H1 (cell line): Measurements from ENCODE around the gene THAP11. TPM values are rescaled to one million over a fixed set of nuclear protein-coding genes. Genes with fewer than 3 reads are reported as not detected.

Experiments used
- CTCF ChIA-PET: fragments of 300-600 bp; sonication (Branson Sonifier 250); formaldehyde crosslinking; loops from one replicate; lab custom pipeline; 2021; ENCODE audit not compliant: partially characterized antibody; lab: Charles Lee
- POLR2A ChIA-PET: fragments of 300-600 bp; sonication (Branson Sonifier 250); formaldehyde crosslinking; loops from one replicate; lab custom pipeline; 2021; ENCODE audit warnings: inconsistent platforms; ENCODE audit not compliant: partially characterized antibody; lab: Charles Lee
- DNase-seq, 2 experiments: peaks; one replicate each; pipeline versions ENCODE4 v3.0.0 to v3.0.0-alpha.2; 2010 to 2022; ENCODE audit warnings: low spot score in 2 of 2, low read depth in 1 of 2, mixed read lengths in 1 of 2
- FAIRE-seq: peaks from 2 replicates; lab custom pipeline; 2011; peaks lifted over from hg19 to GRCh38; lab: Jason Lieb, UNC
- H2AFZ ChIP-seq: 2 replicates; pipeline ENCODE4 v1.8.1; 2012; ENCODE audit warnings: low read length, inconsistent platforms
- H2AK5ac ChIP-seq: 2 replicates; pipeline ENCODE4 v1.6.1; 2013; ENCODE audit warnings: low read depth, low read length
- H2BK120ac ChIP-seq: replicated peaks from 2 replicates; pipeline ENCODE3; 2013; ENCODE audit warnings: low read depth, low read length, inconsistent platforms
- H2BK12ac ChIP-seq: 2 replicates; pipeline ENCODE4 v1.6.1; 2013; ENCODE audit warnings: low read depth, low read length
- H2BK15ac ChIP-seq: 2 replicates; pipeline ENCODE4 v1.6.1; 2013; ENCODE audit warnings: low read length
- H2BK20ac ChIP-seq: 2 replicates; pipeline ENCODE4 v1.6.1; 2013; ENCODE audit warnings: low read length
- H2BK5ac ChIP-seq: 2 replicates; pipeline ENCODE4 v1.6.1; 2013; ENCODE audit warnings: low read depth, low read length
- H3K14ac ChIP-seq: 2 replicates; pipeline ENCODE4 v1.6.1; 2013; ENCODE audit warnings: inconsistent platforms; ENCODE audit not compliant: insufficient read length
- H3K18ac ChIP-seq: 2 replicates; pipeline ENCODE4 v1.6.1; 2013; ENCODE audit warnings: low read length; ENCODE audit errors: extremely low read depth
- H3K23ac ChIP-seq: 2 replicates; pipeline ENCODE4 v1.6.1; 2013; ENCODE audit warnings: inconsistent platforms; ENCODE audit not compliant: insufficient read length
- H3K23me2 ChIP-seq: 2 replicates; pipeline ENCODE4 v1.6.1; 2013; ENCODE audit warnings: low read depth, low read length
- H3K27ac ChIP-seq: 2 replicates; pipeline ENCODE4 v1.6.1; 2011; ENCODE audit warnings: low read depth, low read length, inconsistent platforms
- H3K27me3 ChIP-seq, 4 experiments: replicated peaks in 1 of 4; 1 replicate in 1 of 4; 2 replicates in 3 of 4; pipeline versions ENCODE4 v1.6.1 to v1.8.1; 2011 to 2013; ENCODE audit warnings: low read length in 3 of 4, mild to moderate bottlenecking in 3 of 4, inconsistent platforms in 2 of 4, mixed read lengths in 2 of 4, moderate library complexity in 1 of 4; ENCODE audit not compliant: control insufficient read depth in 3 of 4, insufficient read depth in 3 of 4; ENCODE audit errors: extremely low read depth in 1 of 4
- H3K36me3 ChIP-seq, 4 experiments: 2 replicates each; pipeline versions ENCODE4 v1.6.1 to v1.8.1; 2011 to 2013; ENCODE audit warnings: mild to moderate bottlenecking in 4 of 4, low read length in 3 of 4, moderate library complexity in 2 of 4, control low read depth in 1 of 4, inconsistent platforms in 1 of 4; ENCODE audit not compliant: insufficient read depth in 4 of 4, control insufficient read depth in 2 of 4
- H3K4ac ChIP-seq: replicated peaks from 2 replicates; pipeline ENCODE3; 2013; ENCODE audit warnings: low read length, low read depth, mixed read lengths, inconsistent platforms; ENCODE audit not compliant: insufficient read length
- H3K4me1 ChIP-seq, 4 experiments: replicated peaks in 1 of 4; 1 replicate in 1 of 4; 2 replicates in 3 of 4; pipeline versions ENCODE4 v1.6.1 to v1.8.1; 2011 to 2013; ENCODE audit warnings: low read length in 3 of 4, inconsistent platforms in 2 of 4, mixed read lengths in 1 of 4; ENCODE audit not compliant: insufficient read depth in 4 of 4, control insufficient read depth in 3 of 4
- H3K4me2 ChIP-seq, 2 experiments: 2 replicates each; pipeline versions ENCODE4 v1.6.1 to v1.8.1; 2011 to 2013; ENCODE audit warnings: low read depth in 2 of 2, low read length in 2 of 2, control low read depth in 1 of 2, inconsistent platforms in 1 of 2, mild to moderate bottlenecking in 1 of 2; ENCODE audit not compliant: insufficient read depth in 1 of 2
- H3K4me3 ChIP-seq, 4 experiments: fragments of 200-600, 300-600 bp in 1 of 4; sonication (generic), shearing (Covaris generic), sonication (Bioruptor Twin) in 1 of 4; 2 replicates each; pipeline versions ENCODE4 v1.5.1 to v1.8.1; 2011 to 2016; ENCODE audit warnings: low read length in 4 of 4, low read depth in 3 of 4, control low read depth in 2 of 4, inconsistent platforms in 2 of 4, mild to moderate bottlenecking in 2 of 4, mixed read lengths in 1 of 4, moderate library complexity in 1 of 4; ENCODE audit not compliant: insufficient read depth in 2 of 4; ENCODE audit errors: extremely low read depth in 1 of 4
- H3K56ac ChIP-seq: replicated peaks from 2 replicates; pipeline ENCODE3; 2013; ENCODE audit warnings: low read depth, mild to moderate bottlenecking, mixed read lengths, low read length, inconsistent platforms; ENCODE audit not compliant: insufficient read length
- H3K79me1 ChIP-seq: 2 replicates; pipeline ENCODE4 v1.6.1; 2013; ENCODE audit warnings: low read depth, low read length, control low read depth
- H3K79me2 ChIP-seq, 2 experiments: 2 replicates each; pipeline versions ENCODE4 v1.6.1 to v1.8.1; 2012 to 2013; ENCODE audit warnings: low read length in 2 of 2, mild to moderate bottlenecking in 2 of 2, inconsistent platforms in 1 of 2; ENCODE audit not compliant: insufficient read depth in 2 of 2, control insufficient read depth in 1 of 2
- H3K9ac ChIP-seq, 4 experiments: replicated peaks in 1 of 4; 1 replicate in 1 of 4; 2 replicates in 3 of 4; pipeline versions ENCODE4 v1.6.1 to v1.8.1; 2011 to 2013; ENCODE audit warnings: low read depth in 3 of 4, low read length in 3 of 4, control low read depth in 2 of 4, mild to moderate bottlenecking in 2 of 4, moderate library complexity in 2 of 4, inconsistent platforms in 1 of 4; ENCODE audit errors: extremely low read depth in 1 of 4
- H3K9me3 ChIP-seq, 2 experiments: 2 replicates each; pipeline versions ENCODE4 v1.6.1 to v1.8.1; 2012 to 2013; ENCODE audit warnings: mild to moderate bottlenecking in 2 of 2, moderate library complexity in 2 of 2, control low read depth in 1 of 2, inconsistent platforms in 1 of 2, low read depth in 1 of 2, low read length in 1 of 2, mixed read lengths in 1 of 2; ENCODE audit not compliant: insufficient read depth in 2 of 2
- H4K20me1 ChIP-seq, 2 experiments: replicated peaks in 1 of 2; 2 replicates each; pipeline versions ENCODE3 to v1.8.1; 2011 to 2013; ENCODE audit warnings: inconsistent platforms in 2 of 2, low read length in 2 of 2, mild to moderate bottlenecking in 1 of 2; ENCODE audit not compliant: insufficient read depth in 2 of 2, control insufficient read depth in 1 of 2
- H4K5ac ChIP-seq: 2 replicates; pipeline ENCODE4 v1.6.1; 2013; ENCODE audit warnings: low read length, low read depth, mixed read lengths, inconsistent platforms; ENCODE audit not compliant: insufficient read length
- H4K8ac ChIP-seq: 2 replicates; pipeline ENCODE4 v1.8.0; 2013; ENCODE audit warnings: mild to moderate bottlenecking, moderate library complexity, low read length, inconsistent platforms; ENCODE audit not compliant: insufficient read depth; ENCODE audit errors: extremely low read depth
- H4K91ac ChIP-seq: replicated peaks from 2 replicates; pipeline ENCODE3; 2013; ENCODE audit warnings: low read length, mixed read lengths, inconsistent platforms; ENCODE audit not compliant: insufficient read length
- ASH2L ChIP-seq: fragments of 200-600, 300-600 bp; sonication (generic); IDR thresholded peaks from one replicate; pipeline ENCODE4 v1.7.1; 2017; ENCODE audit warnings: low read length
- BRCA1 ChIP-seq: IDR thresholded peaks from 2 replicates; pipeline ENCODE4 v1.6.1; 2012; ENCODE audit warnings: low read depth, low read length, improper control_type of control experiment
- CBX8 ChIP-seq: fragments of 300-800, 300-1000 bp; sonication (generic); IDR thresholded peaks from 2 replicates; pipeline ENCODE4 v1.7.1; 2016; ENCODE audit warnings: low read depth, low read length, borderline replicate concordance
- CEBPB ChIP-seq: IDR thresholded peaks from 2 replicates; pipeline ENCODE4 v1.6.1; 2012; ENCODE audit warnings: low read depth, low read length
- KDM4A ChIP-seq: IDR thresholded peaks from one replicate; pipeline ENCODE4 v1.7.1; 2012; ENCODE audit warnings: low read depth, mild to moderate bottlenecking, moderate library complexity, low read length, inconsistent platforms; ENCODE audit not compliant: severe bottlenecking
- MAFK ChIP-seq: IDR thresholded peaks from 2 replicates; pipeline ENCODE4 v1.6.1; 2012; ENCODE audit warnings: low read depth, mild to moderate bottlenecking, improper control_type of control experiment, low read length
- NANOG ChIP-seq: IDR thresholded peaks from 2 replicates; pipeline ENCODE4 v1.6.1; 2011; ENCODE audit warnings: low read length, low read depth, mild to moderate bottlenecking, inconsistent platforms; ENCODE audit not compliant: insufficient read depth, poor library complexity, severe bottlenecking
- PHF8 ChIP-seq: fragments of 200-600 bp; sonication (generic); conservative IDR thresholded peaks from 2 replicates; pipeline ENCODE4 v1.7.1; 2012; ENCODE audit warnings: low read depth, mild to moderate bottlenecking, inconsistent platforms, low read length, moderate library complexity
- POLR2AphosphoS5 ChIP-seq: IDR thresholded peaks from 2 replicates; pipeline ENCODE4 v1.6.1; 2011; ENCODE audit warnings: low read depth, low read length
- POU5F1 ChIP-seq: IDR thresholded peaks from 2 replicates; pipeline ENCODE4 v1.6.1; 2011; ENCODE audit warnings: low read depth, mild to moderate bottlenecking, low read length, moderate library complexity
- SUZ12 ChIP-seq: fragments of 200-600 bp; sonication (generic); IDR thresholded peaks from 2 replicates; pipeline ENCODE4 v1.6.1; 2012; ENCODE audit warnings: mild to moderate bottlenecking, inconsistent platforms, low read length, moderate library complexity, mixed read lengths
- TAF7 ChIP-seq: optimal IDR thresholded peaks from 2 replicates; pipeline ENCODE3; 2011; ENCODE audit warnings: low read depth, mild to moderate bottlenecking, inconsistent platforms, low read length, moderate library complexity, borderline replicate concordance
- TCF12 ChIP-seq: IDR thresholded peaks from 2 replicates; pipeline ENCODE4 v1.6.1; 2011; ENCODE audit warnings: low read depth, mild to moderate bottlenecking, low read length
- ZNF274 ChIP-seq: IDR thresholded peaks from 2 replicates; pipeline ENCODE4 v1.7.0; 2012; ENCODE audit warnings: low read length, borderline replicate concordance; ENCODE audit errors: extremely low read depth
- WGBS, 2 experiments: shearing (Covaris generic) in 1 of 2; methylation state at CpG; one replicate each; pipeline versions ENCODE4 v1.1.6 to v1.1.7; 2013 to 2015; ENCODE audit warnings: low lambda C conversion rate in 2 of 2, mixed read lengths in 2 of 2, inconsistent platforms in 1 of 2, low coverage in 1 of 2, missing lambda C conversion rate in 1 of 2; ENCODE audit not compliant: insufficient replicate concordance in 2 of 2, insufficient coverage in 1 of 2, insufficient read length in 1 of 2; ENCODE audit errors: extremely low coverage in 1 of 2, missing lambda C conversion rate in 1 of 2; 5-methylcytosine and 5-hydroxymethylcytosine counted together
- polyA plus RNA-seq, 7 experiments: library from polyadenylated mRNA; depleted of rRNA in 3 of 7; stranded (reverse) in 5 of 7; unstranded in 2 of 7; fragments of >200 nt in 5 of 7; fragments of 200-250 nt in 2 of 7; gene quantifications; 1 replicate in 5 of 7; 2 replicates in 1 of 7; 4 replicates in 1 of 7; pipeline versions ENCODE4 v1.2.1 to v1.2.3, GENCODE V29; 2011 to 2013; ENCODE audit warnings: missing spikeins in 2 of 7, mixed read lengths in 2 of 7
- total RNA-seq: library from RNA; stranded (reverse); fragmentation: NEBNext Ultra II Directional; extraction: Animal tissue kit (Norgen Biotek cat#: 25700); gene quantifications from 2 replicates; pipeline ENCODE4 v1.2.1, GENCODE V29; 2021

The THAP11 gene
- total and polyA plus RNA-seq, 2 of the 8 experiments (the other 6 are each of a cell fraction or from before 2014, with no cell fraction given) = 50.8 to 54.8 TPM

DNA sequence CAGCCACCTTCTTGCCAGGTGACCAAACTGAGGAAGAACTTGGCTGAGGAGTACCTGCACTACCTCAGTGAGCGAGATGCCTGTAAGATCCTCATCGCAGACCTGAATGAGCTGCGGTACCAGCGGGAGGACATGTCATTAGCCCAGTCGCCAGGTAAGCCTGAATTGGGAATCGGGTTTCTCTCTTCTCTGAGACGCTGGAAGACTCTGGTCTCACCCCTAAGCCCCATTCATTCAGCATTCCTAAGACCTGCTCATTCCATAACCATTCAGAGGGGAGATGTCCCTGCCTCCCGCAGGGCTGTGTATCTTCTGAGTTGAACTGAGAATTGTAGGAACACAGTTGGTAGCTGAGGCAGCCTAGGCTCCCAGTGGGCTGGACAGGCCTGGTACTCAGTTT is 17.0 kb upstream of the THAP11 start:
- Histone ChIP-seq H2BK15ac (no peak overlapping the region), H2BK20ac (no peak overlapping the region), H2BK120ac (no peak overlapping the region), H3K18ac (no peak overlapping the region), H4K8ac (peak overlapping the region; percentile 36; the same call in 1 of the 2 replicates), H2AK5ac (0 out of 2 replicates have a peak overlapping the region, but pooled peaks have one; percentile 39), H3K36me3 (peaks cover 5 to 25% (median 8%) of the 10 kb centered on the region in 4 experiments; a peak in 7 of 8 replicates), H3K23ac (no peak overlapping the region), H2BK5ac (no peak overlapping the region; the same call in 1 of the 2 replicates), H3K79me2 (no peaks in the 10 kb centered on the region), H4K20me1 (peaks cover 3 to 4% of the 10 kb centered on the region in 2 experiments), H3K56ac (no peak overlapping the region), H3K4me2 (no peak overlapping the region), H3K79me1 (no peaks in the 10 kb centered on the region; the same call in 1 of the 2 replicates), H3K4ac (no peak overlapping the region), H3K4me3 (no peak overlapping the region; a peak in 1 of 8 replicates), H3K23me2 (no peaks in the 10 kb centered on the region), H3K27ac (no peak overlapping the region), H3K4me1 (peaks cover 0 to 2% (median 0%) of the 10 kb centered on the region in 4 experiments; a peak in 3 of 7 replicates), H3K27me3 (no peaks in the 10 kb centered on the region; a peak in 1 of 7 replicates), H3K9me3 (no peaks in the 10 kb centered on the region), H3K9ac (no peak overlapping the region), H2BK12ac (no peak overlapping the region), H2AFZ (no peak overlapping the region), H4K5ac (no peak overlapping the region), H4K91ac (no peak overlapping the region), H3K14ac (no peak overlapping the region)
- WGBS, 2 experiments = 71% methylated on average over 8 of the region's 8 CpGs; no CpG with 5 or more reads in 1 of the 2 experiments
- CTCF ChIA-PET = interaction anchor here (1.4 to 11.6 kb wide), 4 partner anchors 11 to 38 kb away, joined by 4 to 100 read pairs (median 6); partner anchors contain the start of gene NUTF2
- DNase-seq (no peak), FAIRE-seq (no peak)
- POLR2A ChIA-PET = interaction anchor here (1.7 to 3.2 kb wide), 2 partner anchors 9 to 15 kb away, joined by 7 to 15 read pairs; no protein-coding TSS in a partner anchor
- TF ChIP-seq PHF8 (no peak), TAF7 (no peak), CBX8 (no peak), SUZ12 (no peak), MAFK (no peak), ZNF274 (no peak), POU5F1 (no peak), BRCA1 (no peak), NANOG (no peak), POLR2AphosphoS5 (no peak), TCF12 (no peak), ASH2L (no peak), KDM4A (no peak), CEBPB (no peak)
